Skeletal muscle satellite cell (primary cell): ENCODE measurements around the gene DHRSX. TPM values are rescaled to one million over a fixed set of nuclear protein-coding genes. Genes with fewer than 3 reads are reported as not detected.

Experiments used
- H3K27me3 ChIP-seq: 2 replicates; pipeline ENCODE4 v1.7.0; 2013; ENCODE audit warnings: low read length; ENCODE audit not compliant: control insufficient read depth, insufficient read depth
- H3K36me3 ChIP-seq: 2 replicates; pipeline ENCODE4 v1.7.0; 2013; ENCODE audit warnings: mild to moderate bottlenecking, control low read depth, low read length; ENCODE audit not compliant: insufficient read depth
- H3K4me1 ChIP-seq: 2 replicates; pipeline ENCODE4 v1.7.0; 2013; ENCODE audit warnings: low read length; ENCODE audit not compliant: control insufficient read depth, insufficient read depth
- H3K4me2 ChIP-seq: 2 replicates; pipeline ENCODE4 v1.7.0; 2013; ENCODE audit warnings: mild to moderate bottlenecking, low read length
- H3K4me3 ChIP-seq: 2 replicates; pipeline ENCODE4 v1.7.0; 2013; ENCODE audit warnings: low read length
- H3K9ac ChIP-seq: 2 replicates; pipeline ENCODE4 v1.7.0; 2013; ENCODE audit warnings: mild to moderate bottlenecking, low read depth, low read length, moderate library complexity
- H3K9me3 ChIP-seq: replicated peaks from 2 replicates; pipeline ENCODE4 v1.7.0; 2013; ENCODE audit warnings: mild to moderate bottlenecking, control low read depth, low read length
- total RNA-seq: library from RNA; depleted of rRNA; stranded (reverse); fragments of >200 nt; gene quantifications from 2 replicates; pipeline ENCODE4 v1.2.3, GENCODE V29; 2012; rRNA removed

DHRSX gene
- 18.6 and 20.0 TPM in 2 replicates for total RNA-seq

DNA sequence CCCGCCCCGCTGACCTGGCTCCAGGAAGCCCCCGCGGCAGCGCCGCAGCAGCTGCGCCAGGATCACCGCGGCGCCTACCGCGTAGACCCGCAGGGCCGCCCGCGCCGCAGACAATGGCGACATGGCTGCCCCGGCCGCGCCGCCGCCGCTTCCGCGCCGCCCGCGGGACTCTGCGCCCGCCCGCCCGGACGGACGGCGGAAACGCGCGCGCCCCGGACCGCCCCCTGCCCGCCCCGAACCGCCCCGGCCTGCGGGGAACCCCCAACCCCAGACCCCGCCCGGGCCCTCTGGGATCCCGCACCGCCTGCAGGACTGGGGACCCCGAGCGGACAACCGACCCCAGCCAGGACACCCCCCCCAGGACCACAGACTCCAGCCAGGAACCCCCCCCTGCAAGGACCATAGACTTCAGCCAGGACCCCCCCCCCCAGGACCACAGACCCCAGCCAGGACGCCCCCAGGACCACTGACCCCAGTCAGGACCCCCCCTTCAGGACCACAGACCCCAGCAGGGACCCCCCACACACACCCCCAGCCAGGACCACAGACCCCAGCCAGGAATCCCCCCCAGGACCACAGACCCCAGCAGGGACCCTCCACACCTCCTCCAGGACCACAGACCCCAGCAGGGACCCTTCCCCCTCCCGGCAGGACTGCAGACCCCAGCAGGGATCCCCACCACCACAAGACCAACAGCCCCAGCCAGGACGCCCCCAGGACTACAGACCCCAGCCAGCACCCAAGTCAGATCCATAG lies at the start of gene DHRSX, which contains the start of gene ZBED1:
TSS of gene DHRSX (minus strand) at position 174 of the 756 bp plus-strand sequence. CDS start at position 123, 51 bp downstream.
TSS of gene ZBED1 (minus strand) at position 174 of the 756 bp plus-strand sequence. CDS start 10,257 bp downstream, outside the sequence.
- Histone ChIP-seq H3K9me3 (no peaks in the 10 kb centered on the region), H3K36me3 (no peaks in the 10 kb centered on the region), H3K9ac (peak within 1 kb of the TSS; percentile 91), H3K27me3 (no peaks in the 10 kb centered on the region), H3K4me1 (peaks cover 26% of the 10 kb centered on the region), H3K4me3 (peak within 1 kb of the TSS; percentile 79), H3K4me2 (peak within 1 kb of the TSS; percentile 86)

GRCh38 chrX:2549876-2550275 lies 49.1 kb upstream of the DHRSX start:
- Histone ChIP-seq H3K4me3 (no peak overlapping the region), H3K4me2 (no peak overlapping the region), H3K36me3 (no peaks in the 10 kb centered on the region), H3K27me3 (peaks cover 18% of the 10 kb centered on the region), H3K9ac (no peak overlapping the region), H3K9me3 (no peaks in the 10 kb centered on the region), H3K4me1 (no peaks in the 10 kb centered on the region)

DNA sequence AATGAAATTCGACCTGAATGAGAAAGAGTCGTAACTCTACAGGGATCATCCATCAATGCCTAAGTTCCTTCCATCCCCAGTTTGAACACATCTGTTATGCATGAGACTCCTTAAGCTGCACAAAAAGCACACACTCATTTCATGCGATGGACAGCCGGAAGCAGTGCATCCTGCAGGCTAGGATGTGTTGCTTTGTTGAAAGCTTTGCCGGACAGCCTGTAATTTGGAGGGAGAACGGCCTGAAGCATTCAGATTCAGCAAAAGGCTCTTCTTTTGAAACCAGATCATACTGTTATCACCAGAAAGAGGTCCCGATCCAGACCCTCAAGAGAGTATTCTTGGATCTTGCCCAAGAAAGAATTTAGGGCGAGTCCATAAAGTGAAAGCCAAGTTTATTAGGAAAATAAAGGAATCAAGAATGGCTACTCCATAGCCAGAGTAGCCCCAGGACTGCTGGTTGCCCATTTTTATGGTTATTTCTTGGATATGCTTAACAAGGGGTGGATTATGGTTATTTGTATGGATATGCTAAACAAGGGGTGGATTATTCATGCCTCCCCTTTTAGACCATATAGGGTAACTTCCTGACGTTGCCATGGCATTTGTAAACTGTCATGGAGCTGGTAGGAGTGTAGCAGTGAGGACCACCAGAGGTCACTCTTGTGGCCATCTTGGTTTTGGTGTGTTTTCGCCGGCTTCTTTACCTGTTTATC lies 48.1 kb upstream of the DHRSX start:
- peaks cover 18% of the 10 kb centered on the region for H3K27me3 ChIP-seq
- H3K4me1 ChIP-seq: no peaks in the 10 kb centered on the region
- no peaks in the 10 kb centered on the region for H3K36me3 ChIP-seq
- H3K9ac ChIP-seq: no peak overlapping the region
- no peaks in the 10 kb centered on the region for H3K9me3 ChIP-seq
- H3K4me3 ChIP-seq: no peak overlapping the region
- no peak overlapping the region for H3K4me2 ChIP-seq

DNA sequence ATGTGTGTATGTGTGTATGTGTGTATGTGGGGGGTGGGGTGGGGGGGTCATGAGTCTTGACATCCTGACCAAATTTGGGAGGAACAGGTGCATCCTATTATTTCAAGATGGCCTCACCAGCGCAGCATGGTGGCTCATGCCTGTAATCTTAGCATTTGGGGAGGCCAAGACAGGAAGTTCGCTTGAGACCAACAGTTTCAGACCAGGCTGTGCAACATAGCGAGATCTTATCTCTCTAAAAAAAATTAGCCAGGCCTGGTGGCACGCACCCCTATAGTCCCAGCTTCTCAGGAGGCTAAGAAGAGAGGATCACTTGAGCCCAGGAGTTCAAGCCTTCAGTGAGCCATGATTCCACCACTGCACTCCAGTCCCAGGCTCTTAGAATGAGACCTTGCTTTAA lies 47.0 kb upstream of the DHRSX start:
- Histone ChIP-seq H3K9ac (no peak overlapping the region), H3K36me3 (no peaks in the 10 kb centered on the region), H3K9me3 (no peaks in the 10 kb centered on the region), H3K4me1 (no peaks in the 10 kb centered on the region), H3K4me2 (no peak overlapping the region), H3K27me3 (peaks cover 18% of the 10 kb centered on the region), H3K4me3 (no peak overlapping the region)

DNA sequence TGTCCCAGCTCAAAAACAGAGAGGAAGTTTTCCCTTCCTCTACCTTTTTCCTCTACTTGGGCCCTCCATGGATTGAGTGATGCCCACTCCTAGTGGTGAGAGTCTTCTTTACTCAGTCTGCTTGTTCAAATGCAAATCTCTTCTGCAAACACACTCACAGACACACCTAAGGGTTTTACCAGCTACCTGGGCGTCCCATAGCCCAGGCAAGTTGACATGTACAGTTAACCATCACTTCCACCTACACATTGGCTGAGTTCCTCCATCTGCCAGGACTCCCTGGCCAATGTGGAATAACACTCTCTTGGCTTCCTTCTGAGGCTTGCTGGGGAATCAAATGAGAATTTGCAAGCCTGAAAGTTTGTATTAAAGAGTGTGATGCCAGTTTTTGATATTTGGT lies 45.7 kb upstream of the DHRSX start:
- Histone ChIP-seq H3K9me3 (no peaks in the 10 kb centered on the region), H3K4me2 (no peak overlapping the region), H3K4me1 (no peaks in the 10 kb centered on the region), H3K4me3 (no peak overlapping the region), H3K27me3 (peaks cover 18% of the 10 kb centered on the region), H3K36me3 (no peaks in the 10 kb centered on the region), H3K9ac (no peak overlapping the region)

DNA sequence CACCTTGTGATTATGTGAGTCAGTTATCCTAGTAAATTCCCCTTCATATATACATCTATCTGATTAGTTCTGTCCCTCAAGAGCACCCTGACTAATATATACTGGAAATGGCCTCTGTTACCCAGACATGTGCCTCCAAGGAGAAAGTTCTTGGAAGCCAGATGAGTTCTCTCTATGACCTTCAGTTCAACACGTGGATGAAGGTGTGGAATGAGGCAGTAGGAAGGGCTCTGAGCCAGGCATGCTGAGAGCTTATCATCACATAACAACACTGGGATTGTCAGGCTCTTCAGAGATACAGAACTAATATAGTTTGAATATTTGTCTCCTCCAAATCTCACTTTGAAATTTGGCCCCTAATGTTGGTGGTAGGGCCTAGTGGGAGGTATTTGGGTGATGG lies 44.4 kb upstream of the DHRSX start:
- Histone ChIP-seq H3K9ac (no peak overlapping the region), H3K4me1 (no peaks in the 10 kb centered on the region), H3K36me3 (no peaks in the 10 kb centered on the region), H3K27me3 (peaks cover 18% of the 10 kb centered on the region), H3K4me3 (no peak overlapping the region), H3K4me2 (no peak overlapping the region), H3K9me3 (no peaks in the 10 kb centered on the region)

DNA sequence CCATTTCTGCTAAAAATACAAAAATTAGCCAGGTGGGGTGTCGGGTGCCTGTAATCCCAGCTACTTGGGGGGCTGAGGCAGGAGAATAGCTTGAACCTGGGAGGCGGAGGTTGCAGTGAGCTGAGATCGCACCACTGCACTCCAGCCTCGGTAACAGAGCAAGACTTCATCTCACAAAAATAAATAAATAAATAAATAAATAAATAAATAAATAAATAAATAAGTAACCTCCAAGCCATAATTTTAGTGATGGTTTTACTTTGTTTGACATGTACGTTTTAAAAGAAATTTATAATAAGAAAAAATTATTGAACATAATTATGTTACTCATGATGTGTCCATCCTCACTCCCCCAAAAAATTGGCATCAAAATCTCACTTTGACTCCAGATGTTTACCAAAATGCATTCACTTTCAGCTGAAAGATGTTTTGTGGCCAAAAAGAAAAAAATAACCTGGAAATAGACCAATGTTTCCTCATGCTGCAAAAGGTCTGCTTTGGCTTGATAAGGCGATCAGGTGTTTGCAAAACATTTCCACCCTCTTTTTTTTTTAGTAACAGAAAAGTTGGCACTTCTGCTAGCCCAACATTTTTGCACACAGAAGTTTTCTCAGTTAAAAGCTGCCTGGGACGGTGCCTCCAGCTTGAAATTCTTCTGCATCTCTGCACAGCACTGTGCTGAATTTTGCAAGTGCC lies 42.2 kb upstream of the DHRSX start:
- Histone ChIP-seq H3K27me3 (peaks cover 15% of the 10 kb centered on the region), H3K4me1 (no peaks in the 10 kb centered on the region), H3K36me3 (no peaks in the 10 kb centered on the region), H3K4me2 (no peak overlapping the region), H3K9me3 (no peaks in the 10 kb centered on the region), H3K4me3 (no peak overlapping the region), H3K9ac (no peak overlapping the region)

DNA sequence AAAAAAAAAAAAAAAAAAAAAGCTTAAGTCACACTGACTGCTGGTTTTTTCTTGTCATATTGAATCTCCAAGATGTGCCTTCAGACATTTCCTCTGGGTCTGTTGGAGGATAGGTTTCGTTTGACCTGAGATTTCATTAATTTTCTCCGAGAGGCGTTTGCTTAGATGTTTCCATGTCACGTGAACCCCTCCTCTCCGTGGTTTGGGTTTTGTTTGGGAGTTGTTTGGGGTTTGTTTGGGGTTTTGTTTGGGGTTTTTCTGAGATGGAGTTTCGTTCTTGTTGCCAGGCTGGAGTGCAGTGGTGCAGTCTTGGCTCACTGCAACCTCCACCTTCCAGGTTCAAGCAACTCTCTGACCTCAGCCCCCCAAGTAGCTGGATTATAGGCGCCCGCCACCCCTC lies 40.8 kb upstream of the DHRSX start:
- H3K27me3 ChIP-seq: peaks cover 26% of the 10 kb centered on the region
- no peak overlapping the region for H3K4me3 ChIP-seq
- no peak overlapping the region for H3K4me2 ChIP-seq
- no peaks in the 10 kb centered on the region for H3K4me1 ChIP-seq
- no peaks in the 10 kb centered on the region for H3K9me3 ChIP-seq
- no peaks in the 10 kb centered on the region for H3K36me3 ChIP-seq
- no peak overlapping the region for H3K9ac ChIP-seq

GRCh38 chrX:2540426-2540947 lies 39.7 kb upstream of the DHRSX start:
- H3K4me2 ChIP-seq: no peak overlapping the region
- H3K4me1 ChIP-seq: no peaks in the 10 kb centered on the region
- no peaks in the 10 kb centered on the region for H3K36me3 ChIP-seq
- no peak overlapping the region for H3K4me3 ChIP-seq
- peaks cover 23% of the 10 kb centered on the region for H3K27me3 ChIP-seq
- no peaks in the 10 kb centered on the region for H3K9me3 ChIP-seq
- H3K9ac ChIP-seq: no peak overlapping the region

DNA sequence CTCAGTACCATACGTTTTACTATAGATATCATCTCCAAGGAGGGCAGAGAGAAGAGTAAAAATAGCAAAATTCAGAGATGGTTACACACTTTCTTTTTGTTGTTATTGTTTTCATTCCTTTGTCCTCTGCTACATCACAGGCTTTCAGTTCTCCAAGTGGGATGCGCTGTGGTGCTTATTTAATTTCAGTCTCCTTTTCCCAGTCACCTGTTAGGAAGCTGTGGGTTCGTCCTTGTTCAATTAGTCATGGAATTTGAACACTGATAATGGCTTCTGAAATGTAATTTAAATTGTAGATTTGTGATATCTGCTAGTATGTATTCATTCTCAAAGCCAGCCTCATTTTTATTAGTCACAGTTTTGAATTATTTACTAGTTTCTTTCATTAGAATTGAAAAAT lies 38.8 kb upstream of the DHRSX start:
- H3K9me3 ChIP-seq: no peaks in the 10 kb centered on the region
- H3K4me2 ChIP-seq: no peak overlapping the region
- H3K36me3 ChIP-seq: no peaks in the 10 kb centered on the region
- H3K4me3 ChIP-seq: no peak overlapping the region
- H3K9ac ChIP-seq: no peak overlapping the region
- peaks cover 20% of the 10 kb centered on the region for H3K27me3 ChIP-seq
- no peaks in the 10 kb centered on the region for H3K4me1 ChIP-seq

- no peak overlapping the region for H3K9ac ChIP-seq
- no peaks in the 10 kb centered on the region for H3K36me3 ChIP-seq
- H3K4me3 ChIP-seq: no peak overlapping the region
- H3K27me3 ChIP-seq: peaks cover 20% of the 10 kb centered on the region
- H3K4me1 ChIP-seq: no peaks in the 10 kb centered on the region
- H3K4me2 ChIP-seq: no peak overlapping the region
- H3K9me3 ChIP-seq: no peaks in the 10 kb centered on the region
These were observed 37.4 kb upstream of the DHRSX start for GRCh38 chrX:2538031-2538757.
